Muscle layer of colon (tissue), 2 donors: ENCODE measurements around the gene ITGBL1.

Experiments
- H3K27ac ChIP-seq: one replicate; pipeline ENCODE4 v1.7.0; 2013; ENCODE audit warnings: low read depth, mild to moderate bottlenecking, low read length, moderate library complexity
- H3K27me3 ChIP-seq, 2 donors: one replicate each; pipeline ENCODE4 v1.7.0; 2013; ENCODE audit warnings: low read length in 2 of 2, mild to moderate bottlenecking in 2 of 2; ENCODE audit not compliant: insufficient read depth in 2 of 2, control insufficient read depth in 1 of 2
- H3K36me3 ChIP-seq: one replicate; pipeline ENCODE4 v1.7.0; 2013; ENCODE audit warnings: mild to moderate bottlenecking, low read length; ENCODE audit not compliant: insufficient read depth
- H3K4me1 ChIP-seq: one replicate; pipeline ENCODE4 v1.7.0; 2013; ENCODE audit warnings: mild to moderate bottlenecking, low read length; ENCODE audit not compliant: insufficient read depth
- H3K4me3 ChIP-seq, 2 donors: one replicate each; pipeline ENCODE4 v1.7.0; 2013; ENCODE audit warnings: low read length in 2 of 2, low read depth in 1 of 2, mild to moderate bottlenecking in 1 of 2, moderate library complexity in 1 of 2
- H3K9ac ChIP-seq: one replicate; pipeline ENCODE4 v1.7.0; 2013; ENCODE audit warnings: low read length
- H3K9me3 ChIP-seq: one replicate; pipeline ENCODE4 v1.7.0; 2013; ENCODE audit warnings: mild to moderate bottlenecking, low read length
- donor health status: abdominal sarcoma.
- donor health status: Adenocarcinoma of cecum.

Gene ITGBL1

GRCh38 chr13:101452519-101453485, at the start of gene ITGBL1:
Gene ITGBL1 (plus strand): TSS chr13:101452675. CDS start chr13:101452834, 159 bp downstream.
- Histone ChIP-seq H3K9me3 (no peaks in the 10 kb centered on the region), H3K9ac (no peak within 1 kb of the TSS), H3K4me3 (peak within 1 kb of the TSS; percentile 32 to 34), H3K36me3 (no peaks in the 10 kb centered on the region), H3K27ac (no peak within 1 kb of the TSS), H3K4me1 (no peaks in the 10 kb centered on the region), H3K27me3 (no peaks in the 10 kb centered on the region)

GRCh38 chr13:101406791-101407190, 45.7 kb upstream of the ITGBL1 start:
- no peaks in the 10 kb centered on the region for H3K27me3 ChIP-seq
- no peak overlapping the region for H3K4me3 ChIP-seq
- no peaks in the 10 kb centered on the region for H3K4me1 ChIP-seq
- H3K36me3 ChIP-seq: no peaks in the 10 kb centered on the region
- no peaks in the 10 kb centered on the region for H3K9me3 ChIP-seq
- no peak overlapping the region for H3K9ac ChIP-seq
- no peak overlapping the region for H3K27ac ChIP-seq

GRCh38 chr13:101408154-101408553, 44.3 kb upstream of the ITGBL1 start:
- Histone ChIP-seq H3K36me3 (no peaks in the 10 kb centered on the region), H3K4me1 (no peaks in the 10 kb centered on the region), H3K27me3 (no peaks in the 10 kb centered on the region), H3K9ac (no peak overlapping the region), H3K4me3 (no peak overlapping the region), H3K27ac (no peak overlapping the region), H3K9me3 (no peaks in the 10 kb centered on the region)

DNA sequence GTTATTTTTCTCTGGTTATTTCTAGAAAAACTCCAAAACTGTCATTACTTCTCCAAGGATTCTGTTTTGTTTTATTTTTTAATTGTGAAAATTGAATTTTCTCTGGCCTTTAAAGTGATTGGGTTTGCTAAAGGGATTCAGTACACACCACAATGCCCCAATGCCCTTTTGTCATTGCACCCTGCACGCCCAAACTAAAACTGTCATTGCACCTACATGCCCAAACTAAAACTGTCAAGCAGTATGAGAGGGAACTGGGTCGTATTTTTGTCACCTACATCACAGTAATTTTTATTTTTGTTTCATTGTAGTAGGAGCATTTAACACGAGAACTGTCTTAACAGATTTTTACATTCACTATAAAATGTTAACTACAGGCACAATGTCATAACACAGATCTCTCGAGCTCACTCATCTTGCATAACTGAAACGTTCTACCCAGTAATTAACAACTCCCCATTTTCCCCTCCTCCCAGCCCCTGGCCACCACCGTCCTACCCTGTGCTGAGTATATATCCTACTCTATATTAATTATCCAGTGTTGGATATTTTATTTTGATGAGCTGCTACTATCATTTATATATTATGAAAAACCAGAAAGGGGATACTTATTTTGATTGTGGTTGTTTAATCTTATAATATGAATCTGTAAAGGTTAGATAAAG, 43.4 kb upstream of the ITGBL1 start:
- Histone ChIP-seq H3K4me1 (no peaks in the 10 kb centered on the region), H3K9me3 (no peaks in the 10 kb centered on the region), H3K36me3 (no peaks in the 10 kb centered on the region), H3K27me3 (no peaks in the 10 kb centered on the region), H3K4me3 (no peak overlapping the region), H3K27ac (no peak overlapping the region), H3K9ac (no peak overlapping the region)

DNA sequence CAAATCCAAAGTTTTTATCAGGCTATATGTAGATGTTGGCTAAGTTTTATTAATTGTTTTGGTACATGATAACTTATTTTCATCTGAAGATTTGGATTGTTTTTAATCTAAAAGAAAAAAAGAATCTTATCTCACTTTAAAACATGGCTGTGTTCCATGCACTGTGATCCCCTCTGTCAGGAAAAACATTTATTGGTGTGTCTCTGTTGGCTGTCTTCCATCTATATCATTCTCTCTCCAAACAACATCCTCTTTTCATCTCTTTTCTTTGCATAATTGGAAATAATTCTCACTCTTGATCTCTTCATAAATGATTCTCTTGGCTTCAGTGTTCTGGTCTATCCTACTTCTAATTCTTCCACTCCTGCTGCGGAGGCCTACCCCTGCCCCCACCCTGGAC, 40.4 kb upstream of the ITGBL1 start:
- Histone ChIP-seq H3K36me3 (no peaks in the 10 kb centered on the region), H3K27ac (no peak overlapping the region), H3K4me1 (no peaks in the 10 kb centered on the region), H3K4me3 (no peak overlapping the region), H3K9me3 (no peaks in the 10 kb centered on the region), H3K9ac (no peak overlapping the region), H3K27me3 (peaks cover 4 to 12% of the 10 kb centered on the region in 2 donors)

DNA sequence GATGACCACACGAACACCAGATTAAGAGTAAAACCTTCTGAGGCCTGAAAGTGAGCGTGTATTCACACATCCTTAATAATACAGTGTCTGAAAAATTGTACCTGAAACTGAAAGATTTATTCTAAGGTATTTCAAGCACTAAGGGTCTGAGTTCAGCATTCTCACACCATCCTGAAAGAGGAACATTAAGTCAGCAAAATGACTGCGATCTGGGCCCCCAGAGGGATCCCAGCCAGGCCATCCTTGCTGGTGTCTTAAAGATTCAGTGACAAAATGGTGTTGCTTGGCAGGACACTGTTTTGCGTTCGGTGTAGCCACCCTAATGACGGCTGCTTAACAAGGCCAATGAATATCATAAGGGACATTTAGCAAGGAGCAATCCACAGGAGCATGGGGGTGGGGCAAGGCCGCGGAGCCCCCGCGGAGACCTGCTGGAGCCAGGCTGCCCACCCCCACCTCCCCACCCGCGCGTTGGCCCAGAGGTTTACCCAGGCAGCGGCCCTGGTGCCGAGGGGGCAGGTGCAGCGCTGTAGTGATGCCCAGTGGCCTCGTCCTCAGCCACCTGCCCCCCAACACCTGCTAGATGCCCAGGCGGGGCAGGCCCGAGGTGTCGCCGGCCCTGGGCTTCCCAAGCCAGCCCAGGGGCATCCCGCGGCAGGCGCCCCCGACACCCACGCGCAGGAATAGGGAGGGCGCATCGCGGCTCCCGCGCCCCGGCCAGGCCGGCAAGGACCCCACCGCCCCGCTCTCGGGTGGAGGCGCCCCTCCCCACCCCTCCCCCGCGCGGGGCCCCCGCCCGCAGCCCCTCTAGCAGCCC, 36.9 kb upstream of the ITGBL1 start:
- no peak overlapping the region for H3K4me3 ChIP-seq
- no peak overlapping the region for H3K27ac ChIP-seq
- H3K9ac ChIP-seq: no peak overlapping the region
- no peaks in the 10 kb centered on the region for H3K9me3 ChIP-seq
- no peaks in the 10 kb centered on the region for H3K36me3 ChIP-seq
- H3K27me3 ChIP-seq: peaks cover 7 to 14% of the 10 kb centered on the region in 2 donors
- H3K4me1 ChIP-seq: no peaks in the 10 kb centered on the region

DNA sequence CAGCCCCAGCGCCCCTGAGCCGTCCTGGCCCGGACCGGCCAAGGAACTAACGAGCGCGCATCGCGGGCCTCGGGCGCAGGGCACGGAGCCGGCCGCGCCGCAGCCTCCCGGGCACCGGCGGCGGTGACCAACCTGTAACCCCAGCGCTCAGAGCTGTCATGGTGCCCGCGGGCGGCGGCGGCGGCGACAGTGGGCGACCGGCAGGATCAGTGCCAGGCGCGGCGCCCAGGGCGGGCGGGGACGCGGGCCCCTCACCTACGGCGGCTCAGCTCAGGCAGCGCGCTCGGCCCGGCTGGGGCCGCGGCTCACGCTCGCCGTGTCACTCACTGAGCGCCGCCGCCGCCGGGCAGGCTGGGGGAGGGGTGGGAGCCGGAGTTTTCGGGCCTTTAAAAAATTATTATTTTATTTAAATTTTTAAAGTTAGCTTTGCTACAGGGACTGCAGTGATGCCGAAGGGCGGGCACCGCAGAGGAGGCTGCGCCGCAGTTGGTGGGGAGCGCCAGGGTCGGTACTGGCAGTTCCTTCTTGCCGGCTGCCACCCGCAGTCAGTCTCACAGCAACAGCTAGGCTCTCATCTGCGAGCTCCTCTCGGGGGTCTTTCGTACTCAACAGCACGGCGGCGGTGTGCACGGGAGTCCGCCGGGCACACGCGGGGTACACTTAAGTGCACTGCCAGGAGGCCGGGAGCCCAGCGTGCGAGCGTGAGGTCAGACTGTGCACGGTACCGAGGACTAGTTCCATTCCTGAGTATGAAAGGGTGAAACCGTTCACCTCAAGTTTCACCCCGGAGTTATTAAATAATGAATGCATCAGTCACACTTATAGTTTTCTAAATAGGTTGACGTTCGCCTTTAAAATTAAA, 36.1 kb upstream of the ITGBL1 start, which contains the start of gene NALCN:
Gene NALCN (minus strand): TSS at position 328 of the 862 bp plus-strand sequence. CDS start 17,382 bp downstream, outside the sequence.
- H3K36me3 ChIP-seq: no peaks in the 10 kb centered on the region
- no peaks in the 10 kb centered on the region for H3K4me1 ChIP-seq
- no peak within 1 kb of the TSS for H3K27ac ChIP-seq
- H3K27me3 ChIP-seq: peaks cover 7 to 14% of the 10 kb centered on the region in 2 donors
- no peak within 1 kb of the TSS for H3K9ac ChIP-seq
- H3K9me3 ChIP-seq: no peaks in the 10 kb centered on the region
- peak within 1 kb of the TSS in 1 of 2 donors; percentile 20 for H3K4me3 ChIP-seq

GRCh38 chr13:101417043-101417406, 35.5 kb upstream of the ITGBL1 start:
- Histone ChIP-seq H3K4me1 (no peaks in the 10 kb centered on the region), H3K27me3 (peaks cover 7 to 14% of the 10 kb centered on the region in 2 donors), H3K27ac (no peak overlapping the region), H3K36me3 (no peaks in the 10 kb centered on the region), H3K9me3 (no peaks in the 10 kb centered on the region), H3K4me3 (peak overlapping the region in 1 of 2 donors; percentile 20), H3K9ac (no peak overlapping the region)

GRCh38 chr13:101417501-101417900, 35.0 kb upstream of the ITGBL1 start:
- no peak overlapping the region for H3K4me3 ChIP-seq
- H3K27ac ChIP-seq: no peak overlapping the region
- no peaks in the 10 kb centered on the region for H3K9me3 ChIP-seq
- no peak overlapping the region for H3K9ac ChIP-seq
- peaks cover 7 to 14% of the 10 kb centered on the region in 2 donors for H3K27me3 ChIP-seq
- no peaks in the 10 kb centered on the region for H3K4me1 ChIP-seq
- H3K36me3 ChIP-seq: no peaks in the 10 kb centered on the region

- no peaks in the 10 kb centered on the region for H3K36me3 ChIP-seq
- H3K27me3 ChIP-seq: no peaks in the 10 kb centered on the region
- no peaks in the 10 kb centered on the region for H3K4me1 ChIP-seq
- no peak overlapping the region for H3K27ac ChIP-seq
- no peak overlapping the region for H3K9ac ChIP-seq
- H3K9me3 ChIP-seq: no peaks in the 10 kb centered on the region
- no peak overlapping the region for H3K4me3 ChIP-seq
These were observed 28.6 kb upstream of the ITGBL1 start for GRCh38 chr13:101423872-101424271.
